ENCODE data around the gene ADAMTS1.

ADAMTS1 gene

DNA sequence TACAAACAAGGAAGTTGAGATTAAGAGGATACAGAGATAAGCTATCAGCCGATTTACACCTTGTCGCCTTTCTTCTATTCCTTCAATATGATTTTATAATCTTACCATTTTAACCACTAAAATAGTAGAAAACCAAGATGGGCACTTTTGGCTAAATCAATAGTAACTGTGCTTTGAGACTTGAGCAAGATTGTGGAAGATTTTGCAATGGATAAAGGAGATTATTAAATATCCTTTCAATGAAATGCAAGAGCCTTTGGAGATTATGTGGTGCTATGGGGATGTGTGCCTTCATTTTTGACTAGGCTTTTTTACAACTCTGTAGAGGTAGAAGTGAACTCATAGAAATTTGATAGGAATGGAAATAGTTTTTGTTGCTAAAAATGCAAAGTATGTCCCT is 33.7 kb downstream of the ADAMTS1 start:
- DNase-seq = no peak

DNA sequence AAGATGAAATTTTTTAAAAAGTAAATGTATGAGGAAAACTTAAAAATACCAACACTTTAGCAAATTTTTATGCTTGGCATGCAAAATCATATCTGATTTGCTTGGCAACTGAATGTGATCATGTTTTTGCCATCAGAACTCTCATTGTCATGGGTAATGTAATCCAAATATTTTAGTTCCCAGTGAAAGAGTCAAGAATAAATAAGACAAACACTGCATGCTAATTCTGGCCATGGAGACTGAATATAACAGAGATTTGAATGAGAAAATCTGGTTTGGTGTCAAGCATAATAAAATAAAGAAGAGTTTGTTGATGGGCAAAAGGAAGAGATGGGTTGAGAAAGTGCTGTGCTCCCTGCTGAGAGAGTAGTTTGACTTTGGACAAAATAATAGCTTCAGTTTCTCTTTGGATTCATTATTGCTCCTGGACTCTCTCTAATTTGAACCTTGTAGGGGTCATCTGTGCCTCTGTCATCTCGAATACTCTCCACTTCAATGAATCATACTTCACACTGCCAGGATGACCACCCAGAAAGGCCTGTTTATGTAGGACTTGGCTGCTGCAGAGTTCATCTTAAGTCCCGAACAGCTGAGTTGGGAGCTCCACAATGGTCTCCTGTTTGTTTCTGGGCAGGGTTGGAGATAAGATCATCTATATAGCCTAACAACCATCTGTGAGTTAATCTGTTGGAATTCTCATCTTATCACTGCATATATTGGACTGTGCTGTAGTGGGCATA is 34.4 kb downstream of the ADAMTS1 start:
- no peak for DNase-seq

DNA sequence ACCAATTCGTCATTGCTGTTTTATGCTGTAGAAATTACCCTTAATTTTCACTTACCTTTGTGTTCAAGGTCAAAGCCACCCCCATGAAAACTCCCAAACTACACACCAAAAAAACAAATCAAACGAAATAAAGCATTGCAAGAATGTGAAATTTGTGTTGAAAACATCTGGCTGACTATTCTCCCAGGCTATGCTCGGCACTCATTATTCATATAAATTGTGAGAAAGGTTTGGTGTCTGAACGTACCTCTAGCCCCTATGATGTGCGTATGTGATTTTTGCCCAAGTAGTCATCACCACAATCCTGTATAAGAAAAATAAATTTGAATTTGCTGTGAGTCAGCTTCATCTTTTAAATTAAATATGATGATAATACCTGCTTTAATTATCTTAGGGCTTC is 34.9 kb downstream of the ADAMTS1 start:
- no peak for DNase-seq

DNA sequence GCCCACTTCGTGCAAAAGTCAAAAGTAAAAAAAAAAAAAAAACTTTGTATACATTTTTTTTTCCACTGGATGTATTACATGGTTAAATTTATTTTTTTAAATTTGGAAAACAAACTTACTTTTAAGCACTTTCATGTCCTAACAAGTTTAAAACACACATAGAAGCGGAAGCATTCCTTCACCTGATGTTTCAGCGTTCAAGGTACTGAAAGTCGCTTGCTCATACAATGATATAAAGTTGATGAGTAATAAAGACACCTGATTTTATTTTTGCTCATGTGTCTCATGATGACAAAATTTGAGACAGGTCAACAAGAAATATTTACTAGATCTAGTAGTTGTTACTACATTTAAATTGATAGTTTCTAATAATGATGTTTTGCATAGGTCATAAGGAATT is 35.5 kb downstream of the ADAMTS1 start:
- no peak for DNase-seq

DNA sequence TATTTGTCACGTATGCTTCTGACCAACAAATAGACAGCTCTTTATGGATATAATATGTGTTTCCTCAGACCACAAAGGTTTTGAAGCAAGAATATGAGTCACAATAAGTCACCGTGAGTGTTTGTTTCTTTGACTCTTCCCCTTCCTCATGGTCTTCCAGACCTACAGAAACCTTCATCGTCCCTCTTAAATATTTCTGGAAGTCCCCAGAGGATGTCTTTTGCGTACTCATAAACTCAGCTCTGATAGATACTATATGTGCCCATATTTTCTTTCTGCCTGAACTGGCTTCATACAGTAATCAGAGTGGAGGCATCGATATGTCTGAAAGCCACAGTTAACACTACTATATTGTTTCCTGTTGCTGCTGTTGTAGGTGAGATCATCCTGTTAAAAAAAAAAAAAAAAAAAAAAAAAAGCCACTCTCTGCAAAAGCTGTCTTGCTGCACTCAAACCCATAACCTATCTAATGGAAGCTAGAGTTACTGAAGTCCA is 38.4 kb downstream of the ADAMTS1 start:
- DNase-seq = no peak

DNA sequence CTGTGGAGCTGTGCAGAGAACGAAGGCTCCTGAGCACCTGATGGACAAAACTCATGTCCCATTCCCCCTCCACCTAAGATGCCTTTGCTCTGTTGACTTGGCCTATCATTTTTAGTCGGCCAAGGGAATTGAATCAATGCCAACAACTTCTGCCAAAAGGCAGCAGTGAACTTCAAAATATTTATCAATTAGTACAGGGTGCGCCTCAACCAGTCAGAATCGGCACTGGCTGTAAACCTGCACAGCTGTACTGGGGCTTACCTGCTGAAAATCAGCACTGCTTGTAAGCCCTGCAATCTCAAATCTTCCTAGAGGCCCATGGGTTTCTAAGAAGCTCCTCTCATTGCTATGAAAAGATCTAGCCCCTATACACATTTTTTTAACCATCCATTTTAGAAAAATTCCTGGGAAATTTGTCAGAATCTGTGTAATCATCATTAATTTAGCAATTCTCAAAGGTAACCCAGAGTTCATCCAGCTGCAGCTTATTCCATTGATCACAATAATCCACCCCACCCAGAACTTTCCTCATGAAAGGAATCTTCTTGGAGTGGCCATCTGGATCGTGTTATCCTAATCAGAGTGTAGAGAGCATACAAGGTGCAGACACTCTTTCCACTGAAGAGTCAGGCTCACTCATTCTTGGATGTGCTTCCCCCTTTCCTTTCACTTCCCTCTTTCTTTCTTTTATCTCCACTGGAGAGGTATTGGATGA is 40.2 kb downstream of the ADAMTS1 start:
- DNase-seq = no peak

DNA sequence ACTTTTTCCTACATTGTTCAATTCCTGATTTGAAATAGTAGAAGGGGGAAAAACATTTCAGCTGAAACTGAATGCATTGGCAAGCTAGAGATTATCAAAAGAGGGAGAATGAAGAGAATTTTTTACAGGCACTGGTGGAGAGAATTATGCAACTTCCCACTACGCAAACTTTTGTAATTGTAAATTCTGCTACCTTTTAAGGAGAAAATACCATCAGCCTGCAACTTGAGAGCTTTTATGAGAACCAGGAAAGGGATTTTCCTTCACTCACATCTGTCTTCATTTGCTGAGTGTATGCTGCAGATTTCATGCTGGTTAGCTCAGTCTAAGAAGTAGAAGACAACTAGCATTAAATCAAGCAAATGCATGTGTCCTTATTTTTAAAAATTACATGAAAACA is 43.7 kb downstream of the ADAMTS1 start:
- no peak for DNase-seq

DNA sequence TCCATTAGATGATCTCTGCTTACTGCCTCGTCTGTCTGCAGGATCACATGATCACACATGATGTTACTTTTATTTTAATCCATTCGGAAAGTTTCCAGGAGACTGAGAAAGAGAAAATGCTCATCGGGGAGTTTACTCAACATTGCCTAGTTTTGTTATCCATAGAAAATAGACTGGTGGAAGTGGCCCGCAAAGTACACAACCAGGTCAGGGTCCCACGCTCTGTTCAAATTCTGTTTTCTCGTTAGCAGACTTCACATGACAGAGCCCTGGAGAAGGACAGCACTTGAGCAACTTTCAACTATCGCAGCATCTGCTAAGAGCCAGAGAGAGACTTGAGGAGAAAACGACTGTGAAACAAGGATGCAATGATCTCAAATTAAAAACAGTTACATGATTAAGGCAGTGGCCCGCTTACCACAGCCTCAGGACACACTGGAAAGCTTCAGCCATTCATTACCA is 44.2 kb downstream of the ADAMTS1 start:
- DNase-seq = no peak

DNA sequence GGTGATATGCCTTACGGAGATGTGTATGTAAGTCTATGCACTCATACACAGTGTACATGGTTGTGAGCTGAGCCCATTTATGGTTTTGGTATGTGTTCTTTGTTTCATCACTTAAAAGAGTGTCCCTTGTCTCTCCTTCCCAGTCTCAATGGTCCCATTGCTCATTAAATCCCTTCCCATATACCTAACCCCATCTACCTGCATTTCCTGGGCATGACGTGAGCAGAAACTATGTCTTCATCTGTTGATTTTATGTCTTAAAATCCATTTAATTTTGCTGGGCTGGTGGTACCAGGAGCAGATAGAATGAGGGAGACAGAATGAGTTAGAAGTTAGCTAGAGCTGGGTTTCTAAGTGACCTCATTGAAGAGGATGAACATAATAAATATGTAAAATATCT is 44.8 kb downstream of the ADAMTS1 start:
- no peak for DNase-seq

DNA sequence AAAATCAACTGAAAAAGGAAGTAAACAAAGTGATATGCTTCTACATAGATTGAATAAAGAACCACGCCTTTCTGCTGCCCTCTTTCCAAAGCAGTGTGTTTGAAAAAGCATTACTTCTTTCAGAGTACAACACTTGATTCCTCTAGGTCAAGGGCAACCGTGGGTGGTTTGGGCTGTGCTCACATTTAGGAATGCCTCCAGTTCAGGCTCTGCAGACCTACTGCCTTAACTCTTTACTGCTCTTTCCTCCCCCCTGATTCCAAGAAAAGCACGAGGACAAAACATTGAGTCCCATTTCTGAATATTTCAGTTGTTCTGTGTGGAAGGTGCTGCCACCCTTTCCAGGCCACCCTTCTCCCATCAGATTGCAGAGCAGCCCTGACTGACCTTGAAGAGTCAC is 45.2 kb downstream of the ADAMTS1 start:
- DNase-seq = no peak

DNA sequence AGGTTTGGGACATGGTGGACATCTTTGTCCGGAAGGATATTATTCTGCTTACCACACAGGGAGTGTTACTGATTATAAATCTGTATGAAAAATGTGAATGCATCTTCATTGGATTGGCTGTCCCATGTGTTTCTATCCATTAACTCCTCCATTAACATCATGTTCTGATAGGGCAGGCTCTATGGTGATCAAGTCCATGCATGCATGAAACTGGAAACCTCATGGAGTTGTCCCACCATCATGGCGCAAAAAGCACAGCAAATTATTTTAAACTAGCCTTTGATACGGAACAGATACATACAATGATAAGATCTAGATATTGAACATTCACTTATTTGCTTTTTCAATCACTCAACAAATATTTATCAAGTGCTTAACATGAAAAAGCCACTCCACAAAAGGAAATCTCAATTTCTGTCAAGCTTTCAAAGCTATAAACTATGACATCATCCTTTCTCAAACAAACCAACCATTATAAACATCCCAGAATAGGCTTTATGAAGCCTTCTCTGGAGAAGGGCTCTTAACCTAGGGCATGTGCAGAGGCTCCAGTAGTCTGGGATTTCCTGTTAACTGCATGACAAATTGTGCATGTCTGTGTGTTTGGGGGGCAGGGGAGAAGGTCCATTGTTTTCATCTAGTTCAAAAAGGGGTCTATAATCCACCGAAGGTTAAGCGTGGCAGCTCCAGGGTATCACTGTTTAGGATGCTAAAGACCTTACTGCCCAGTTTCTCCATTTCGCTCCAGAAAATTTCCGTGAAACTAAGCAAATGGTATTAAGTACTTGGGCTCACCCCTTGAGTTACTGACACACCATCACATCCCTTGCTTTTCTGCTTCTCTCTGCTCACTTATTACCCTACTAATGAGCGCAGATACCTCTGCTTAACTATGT is 46.1 kb downstream of the ADAMTS1 start:
- DNase-seq = no peak

DNA sequence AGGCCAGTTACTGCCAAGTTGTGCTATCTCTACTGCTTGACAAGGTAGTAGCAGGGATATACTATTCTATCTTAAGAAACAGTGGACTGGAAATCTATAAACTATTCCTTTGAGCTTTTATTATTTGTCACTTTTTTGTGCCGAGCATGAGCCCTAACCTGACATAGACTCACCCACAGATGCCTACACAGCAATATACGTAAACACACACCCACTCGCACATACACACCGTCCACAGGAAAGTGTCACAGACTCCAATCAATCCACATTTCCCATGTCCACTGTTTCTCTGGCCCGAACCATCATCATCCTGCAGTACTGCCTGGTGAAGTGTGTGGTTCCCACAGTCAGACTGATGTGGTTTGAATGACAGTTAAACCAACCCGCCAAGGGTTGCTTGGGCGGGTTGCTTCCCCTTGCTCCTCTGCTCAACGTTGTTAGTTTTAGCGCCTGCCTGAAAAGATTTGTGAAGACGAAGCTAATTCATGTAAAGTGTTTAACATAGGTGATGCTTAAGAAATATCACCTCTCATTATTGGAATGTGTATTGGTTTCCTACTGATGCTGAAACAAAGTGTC is 47.2 kb downstream of the ADAMTS1 start:
- no peak for DNase-seq

DNA sequence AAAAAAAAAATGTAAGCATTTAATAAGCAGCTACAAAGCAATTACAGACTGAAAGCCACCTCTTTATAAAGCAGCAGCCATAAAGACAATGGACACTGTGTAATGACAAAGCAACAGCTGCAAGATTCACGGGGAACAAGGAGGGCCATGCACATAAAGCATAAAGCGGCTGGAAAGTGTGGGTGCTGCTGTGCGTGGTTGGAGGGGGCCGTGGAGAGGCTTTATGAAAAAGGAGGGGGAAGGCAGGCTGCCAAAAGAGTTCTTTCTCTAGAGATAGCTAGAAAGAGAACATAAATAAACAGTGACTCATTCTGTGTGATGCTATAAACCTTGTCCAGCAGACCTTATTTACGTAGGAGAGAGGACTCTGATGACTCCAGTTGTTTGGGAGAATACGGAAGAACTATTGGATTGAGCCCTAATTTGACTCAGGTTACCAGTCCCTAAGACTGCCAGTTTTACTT is 49.3 kb downstream of the ADAMTS1 start:
- no peak for DNase-seq

DNA sequence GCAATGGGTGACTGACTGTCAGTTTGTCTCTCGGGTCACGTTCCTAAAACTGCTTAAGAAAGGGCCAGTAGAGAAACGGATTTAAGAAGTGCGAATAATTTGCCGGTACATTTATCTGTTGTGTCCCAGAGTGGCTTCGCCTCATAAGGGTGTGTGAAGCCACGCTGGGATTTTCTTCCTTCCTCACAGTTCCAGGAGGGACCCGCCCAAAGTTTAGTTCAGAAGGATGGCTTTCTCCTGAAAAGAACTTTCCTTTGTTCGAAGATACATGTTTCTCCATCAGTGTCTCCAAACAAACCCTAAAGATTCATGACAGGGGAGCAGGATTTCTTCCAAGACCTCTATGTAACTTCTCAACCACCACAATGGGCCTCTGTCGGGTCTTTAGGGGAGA is 49.8 kb downstream of the ADAMTS1 start:
- no peak for DNase-seq

DNA sequence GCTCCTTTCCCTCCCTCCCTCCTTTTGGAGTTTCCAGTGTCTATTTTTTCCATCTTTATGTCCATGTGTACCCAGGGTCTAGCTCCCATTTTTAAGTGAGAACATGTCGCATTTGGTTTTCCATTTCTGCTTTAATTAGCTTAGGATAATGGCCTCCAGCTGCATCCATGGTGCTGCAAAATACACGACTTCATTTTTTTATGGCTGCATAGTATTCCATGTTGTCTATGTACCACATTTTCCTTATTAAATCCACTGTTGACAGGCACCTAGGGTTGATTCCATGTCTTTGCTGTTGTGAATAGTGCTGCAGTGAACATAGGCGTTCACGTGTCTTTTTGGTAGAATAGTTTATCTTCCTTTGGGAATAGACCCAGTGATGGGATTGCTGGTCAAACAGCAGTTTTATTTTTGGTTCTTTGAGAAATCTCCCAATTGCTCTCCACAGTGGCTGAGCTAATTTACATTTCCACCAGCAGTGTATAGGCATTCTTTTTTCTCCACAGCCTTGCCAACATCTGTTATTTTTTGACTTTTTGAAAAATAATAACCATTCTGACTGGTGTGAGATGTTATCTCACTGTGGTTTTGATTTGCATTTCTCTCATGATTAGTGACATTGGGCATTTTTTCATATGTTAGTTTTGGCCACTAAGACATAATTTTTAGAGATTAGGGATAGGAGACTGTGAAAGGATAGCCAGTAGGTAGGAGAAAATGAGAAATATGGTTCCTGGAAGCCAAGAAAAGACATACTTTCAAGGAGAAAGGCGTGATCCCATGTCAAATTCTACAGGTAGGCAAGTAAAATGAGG is 50.4 kb downstream of the ADAMTS1 start:
- no peak for DNase-seq

DNA sequence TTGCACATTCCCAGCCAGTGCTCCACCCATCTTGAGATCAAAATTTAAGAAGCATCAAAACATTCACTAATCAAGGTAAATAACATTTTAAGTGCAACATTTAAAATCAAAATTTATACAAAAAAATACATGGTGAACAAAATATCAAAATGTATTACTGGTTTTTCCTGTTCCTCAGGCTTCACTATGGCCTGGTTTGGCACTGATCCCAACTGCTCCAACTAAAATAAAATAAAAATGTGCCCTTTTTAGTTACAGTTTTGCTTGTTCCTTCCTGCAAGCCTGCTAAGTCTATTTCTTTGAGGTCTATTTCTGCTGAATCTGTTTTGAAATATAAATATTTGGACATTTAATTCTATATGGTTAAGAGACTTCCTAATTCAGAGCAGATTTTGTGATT is 54.9 kb downstream of the ADAMTS1 start:
- DNase-seq = no peak

DNA sequence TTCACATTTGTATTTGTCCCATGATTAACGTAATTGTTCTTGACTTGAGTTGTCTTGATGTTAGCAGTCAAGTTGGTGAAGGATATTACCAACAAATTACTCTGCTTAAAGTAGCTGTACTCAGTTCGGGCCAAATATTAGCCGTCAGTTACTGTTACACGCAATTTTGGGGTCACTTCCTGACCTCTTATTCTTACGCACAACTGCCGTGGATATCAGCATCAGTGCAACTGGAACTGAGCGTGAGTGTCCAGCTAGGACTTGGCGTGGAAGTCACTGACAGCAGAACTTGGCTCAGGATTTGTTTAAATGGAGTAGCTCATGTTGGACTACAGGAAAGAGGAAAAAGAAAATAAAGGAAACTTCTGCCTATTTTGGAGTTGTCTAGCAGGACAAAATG is 56.4 kb downstream of the ADAMTS1 start:
- DNase-seq = no peak

Data from NCI-H187 (cell line).